Transverse colon (tissue), 4 donors: ENCODE data around the gene AFAP1L2.
"Not testable (repeated sequence)": the region's sequence is repeated elsewhere in the genome, so short reads cannot be mapped to it uniquely, and the experiment has no call there.

Source experiments
- CTCF ChIP-seq, 5 experiments: fragments of 200-600 bp in 3 of 5; fragments of 450-650 bp in 2 of 5; sonication (generic) in 3 of 5; IDR thresholded peaks; 1 replicate in 2 of 5; 2 replicates in 3 of 5; pipeline ENCODE4 v1.5.1; 2016 to 2017; ENCODE audit warnings: antibody characterized with exemption in 5 of 5, inconsistent platforms in 3 of 5, mild to moderate bottlenecking in 2 of 5, moderate library complexity in 1 of 5
- POLR2A ChIP-seq: fragments of 450-650 bp; IDR thresholded peaks from one replicate; pipeline ENCODE4 v1.6.1; 2016; ENCODE audit warnings: antibody characterized with exemption, mild to moderate bottlenecking, moderate library complexity
- POLR2AphosphoS5 ChIP-seq, 3 donors: sonication (generic); formaldehyde crosslinking; IDR thresholded peaks; one replicate each; pipeline ENCODE4 v1.6.1; 2016; ENCODE audit warnings: antibody characterized with exemption in 3 of 3

GRCh38 chr10:114333441-114333840, 70.9 kb downstream of the AFAP1L2 start:
- not testable (repeated sequence) for TF ChIP-seq CTCF (IDR thresholded peaks at IDR 0.05); POLR2A; POLR2AphosphoS5 (IDR thresholded peaks at IDR 0.05)
